H1 (cell line): ENCODE results near the gene MKX. TPM values are rescaled to one million over a fixed set of nuclear protein-coding genes. Genes with fewer than 3 reads are reported as not detected.

Experiments
- CTCF ChIA-PET: fragments of 300-600 bp; sonication (Branson Sonifier 250); formaldehyde crosslinking; loops from one replicate; lab custom pipeline; 2021; ENCODE audit not compliant: partially characterized antibody; lab: Charles Lee
- POLR2A ChIA-PET: fragments of 300-600 bp; sonication (Branson Sonifier 250); formaldehyde crosslinking; loops from one replicate; lab custom pipeline; 2021; ENCODE audit warnings: inconsistent platforms; ENCODE audit not compliant: partially characterized antibody; lab: Charles Lee
- DNase-seq, 2 experiments: peaks; one replicate each; pipeline versions ENCODE4 v3.0.0 to v3.0.0-alpha.2; 2010 to 2022; ENCODE audit warnings: low spot score in 2 of 2, low read depth in 1 of 2, mixed read lengths in 1 of 2
- FAIRE-seq: peaks from 2 replicates; lab custom pipeline; 2011; peaks lifted over from hg19 to GRCh38; lab: Jason Lieb, UNC
- H2AFZ ChIP-seq: 2 replicates; pipeline ENCODE4 v1.8.1; 2012; ENCODE audit warnings: low read length, inconsistent platforms
- H2AK5ac ChIP-seq: 2 replicates; pipeline ENCODE4 v1.6.1; 2013; ENCODE audit warnings: low read depth, low read length
- H2BK120ac ChIP-seq: replicated peaks from 2 replicates; pipeline ENCODE3; 2013; ENCODE audit warnings: low read depth, low read length, inconsistent platforms
- H2BK12ac ChIP-seq: 2 replicates; pipeline ENCODE4 v1.6.1; 2013; ENCODE audit warnings: low read depth, low read length
- H2BK15ac ChIP-seq: 2 replicates; pipeline ENCODE4 v1.6.1; 2013; ENCODE audit warnings: low read length
- H2BK20ac ChIP-seq: 2 replicates; pipeline ENCODE4 v1.6.1; 2013; ENCODE audit warnings: low read length
- H2BK5ac ChIP-seq: 2 replicates; pipeline ENCODE4 v1.6.1; 2013; ENCODE audit warnings: low read depth, low read length
- H3K14ac ChIP-seq: 2 replicates; pipeline ENCODE4 v1.6.1; 2013; ENCODE audit warnings: inconsistent platforms; ENCODE audit not compliant: insufficient read length
- H3K18ac ChIP-seq: 2 replicates; pipeline ENCODE4 v1.6.1; 2013; ENCODE audit warnings: low read length; ENCODE audit errors: extremely low read depth
- H3K23ac ChIP-seq: 2 replicates; pipeline ENCODE4 v1.6.1; 2013; ENCODE audit warnings: inconsistent platforms; ENCODE audit not compliant: insufficient read length
- H3K23me2 ChIP-seq: 2 replicates; pipeline ENCODE4 v1.6.1; 2013; ENCODE audit warnings: low read depth, low read length
- H3K27ac ChIP-seq: 2 replicates; pipeline ENCODE4 v1.6.1; 2011; ENCODE audit warnings: low read depth, low read length, inconsistent platforms
- H3K27me3 ChIP-seq, 4 experiments: replicated peaks in 1 of 4; 1 replicate in 1 of 4; 2 replicates in 3 of 4; pipeline versions ENCODE4 v1.6.1 to v1.8.1; 2011 to 2013; ENCODE audit warnings: low read length in 3 of 4, mild to moderate bottlenecking in 3 of 4, inconsistent platforms in 2 of 4, mixed read lengths in 2 of 4, moderate library complexity in 1 of 4; ENCODE audit not compliant: control insufficient read depth in 3 of 4, insufficient read depth in 3 of 4; ENCODE audit errors: extremely low read depth in 1 of 4
- H3K36me3 ChIP-seq, 4 experiments: 2 replicates each; pipeline versions ENCODE4 v1.6.1 to v1.8.1; 2011 to 2013; ENCODE audit warnings: mild to moderate bottlenecking in 4 of 4, low read length in 3 of 4, moderate library complexity in 2 of 4, control low read depth in 1 of 4, inconsistent platforms in 1 of 4; ENCODE audit not compliant: insufficient read depth in 4 of 4, control insufficient read depth in 2 of 4
- H3K4ac ChIP-seq: replicated peaks from 2 replicates; pipeline ENCODE3; 2013; ENCODE audit warnings: low read length, low read depth, mixed read lengths, inconsistent platforms; ENCODE audit not compliant: insufficient read length
- H3K4me1 ChIP-seq, 4 experiments: replicated peaks in 1 of 4; 1 replicate in 1 of 4; 2 replicates in 3 of 4; pipeline versions ENCODE4 v1.6.1 to v1.8.1; 2011 to 2013; ENCODE audit warnings: low read length in 3 of 4, inconsistent platforms in 2 of 4, mixed read lengths in 1 of 4; ENCODE audit not compliant: insufficient read depth in 4 of 4, control insufficient read depth in 3 of 4
- H3K4me2 ChIP-seq, 2 experiments: 2 replicates each; pipeline versions ENCODE4 v1.6.1 to v1.8.1; 2011 to 2013; ENCODE audit warnings: low read depth in 2 of 2, low read length in 2 of 2, control low read depth in 1 of 2, inconsistent platforms in 1 of 2, mild to moderate bottlenecking in 1 of 2; ENCODE audit not compliant: insufficient read depth in 1 of 2
- H3K4me3 ChIP-seq, 4 experiments: fragments of 200-600, 300-600 bp in 1 of 4; sonication (generic), shearing (Covaris generic), sonication (Bioruptor Twin) in 1 of 4; 2 replicates each; pipeline versions ENCODE4 v1.5.1 to v1.8.1; 2011 to 2016; ENCODE audit warnings: low read length in 4 of 4, low read depth in 3 of 4, control low read depth in 2 of 4, inconsistent platforms in 2 of 4, mild to moderate bottlenecking in 2 of 4, mixed read lengths in 1 of 4, moderate library complexity in 1 of 4; ENCODE audit not compliant: insufficient read depth in 2 of 4; ENCODE audit errors: extremely low read depth in 1 of 4
- H3K56ac ChIP-seq: replicated peaks from 2 replicates; pipeline ENCODE3; 2013; ENCODE audit warnings: low read depth, mild to moderate bottlenecking, mixed read lengths, low read length, inconsistent platforms; ENCODE audit not compliant: insufficient read length
- H3K79me1 ChIP-seq: 2 replicates; pipeline ENCODE4 v1.6.1; 2013; ENCODE audit warnings: low read depth, low read length, control low read depth
- H3K79me2 ChIP-seq, 2 experiments: 2 replicates each; pipeline versions ENCODE4 v1.6.1 to v1.8.1; 2012 to 2013; ENCODE audit warnings: low read length in 2 of 2, mild to moderate bottlenecking in 2 of 2, inconsistent platforms in 1 of 2; ENCODE audit not compliant: insufficient read depth in 2 of 2, control insufficient read depth in 1 of 2
- H3K9ac ChIP-seq, 4 experiments: replicated peaks in 1 of 4; 1 replicate in 1 of 4; 2 replicates in 3 of 4; pipeline versions ENCODE4 v1.6.1 to v1.8.1; 2011 to 2013; ENCODE audit warnings: low read depth in 3 of 4, low read length in 3 of 4, control low read depth in 2 of 4, mild to moderate bottlenecking in 2 of 4, moderate library complexity in 2 of 4, inconsistent platforms in 1 of 4; ENCODE audit errors: extremely low read depth in 1 of 4
- H3K9me3 ChIP-seq, 2 experiments: 2 replicates each; pipeline versions ENCODE4 v1.6.1 to v1.8.1; 2012 to 2013; ENCODE audit warnings: mild to moderate bottlenecking in 2 of 2, moderate library complexity in 2 of 2, control low read depth in 1 of 2, inconsistent platforms in 1 of 2, low read depth in 1 of 2, low read length in 1 of 2, mixed read lengths in 1 of 2; ENCODE audit not compliant: insufficient read depth in 2 of 2
- H4K20me1 ChIP-seq, 2 experiments: replicated peaks in 1 of 2; 2 replicates each; pipeline versions ENCODE3 to v1.8.1; 2011 to 2013; ENCODE audit warnings: inconsistent platforms in 2 of 2, low read length in 2 of 2, mild to moderate bottlenecking in 1 of 2; ENCODE audit not compliant: insufficient read depth in 2 of 2, control insufficient read depth in 1 of 2
- H4K5ac ChIP-seq: 2 replicates; pipeline ENCODE4 v1.6.1; 2013; ENCODE audit warnings: low read length, low read depth, mixed read lengths, inconsistent platforms; ENCODE audit not compliant: insufficient read length
- H4K8ac ChIP-seq: 2 replicates; pipeline ENCODE4 v1.8.0; 2013; ENCODE audit warnings: mild to moderate bottlenecking, moderate library complexity, low read length, inconsistent platforms; ENCODE audit not compliant: insufficient read depth; ENCODE audit errors: extremely low read depth
- H4K91ac ChIP-seq: replicated peaks from 2 replicates; pipeline ENCODE3; 2013; ENCODE audit warnings: low read length, mixed read lengths, inconsistent platforms; ENCODE audit not compliant: insufficient read length
- CBX5 ChIP-seq: fragments of 300-800, 300-1000 bp; sonication (generic); IDR thresholded peaks from 2 replicates; pipeline ENCODE4 v1.7.1; 2016; ENCODE audit warnings: antibody characterized with exemption, low read length, low read depth
- E2F6 ChIP-seq: IDR thresholded peaks from 2 replicates; pipeline ENCODE4 v1.6.1; 2012; ENCODE audit warnings: inconsistent platforms
- KDM4A ChIP-seq: IDR thresholded peaks from one replicate; pipeline ENCODE4 v1.7.1; 2012; ENCODE audit warnings: low read depth, mild to moderate bottlenecking, moderate library complexity, low read length, inconsistent platforms; ENCODE audit not compliant: severe bottlenecking
- POLR2A ChIP-seq, 2 experiments: IDR thresholded peaks; 1 replicate in 1 of 2; 2 replicates in 1 of 2; pipeline ENCODE4 v1.6.1; 2011; ENCODE audit warnings: low read depth in 2 of 2, low read length in 2 of 2, mild to moderate bottlenecking in 2 of 2; ENCODE audit errors: control extremely low read depth in 1 of 2
- RNF2 ChIP-seq: fragments of 200-900, 300-1000 bp; sonication (generic); IDR thresholded peaks from 2 replicates; pipeline ENCODE4 v1.7.1; 2016; ENCODE audit warnings: borderline replicate concordance, low read depth, mild to moderate bottlenecking, antibody characterized with exemption, low read length; ENCODE audit not compliant: poor library complexity, severe bottlenecking; ENCODE audit errors: missing control alignments
- RXRA ChIP-seq: IDR thresholded peaks from 2 replicates; pipeline ENCODE4 v1.6.1; 2011; ENCODE audit warnings: low read depth, mild to moderate bottlenecking, low read length, moderate library complexity; ENCODE audit not compliant: insufficient read depth
- SIN3A ChIP-seq, 2 experiments: IDR thresholded peaks in 1 of 2; conservative IDR thresholded peaks in 1 of 2; 2 replicates each; pipeline ENCODE4 v1.6.1; 2011 to 2012; ENCODE audit warnings: low read length in 2 of 2, improper control_type of control experiment in 1 of 2, low read depth in 1 of 2, mild to moderate bottlenecking in 1 of 2
- SIRT6 ChIP-seq: IDR thresholded peaks from one replicate; pipeline ENCODE4 v1.7.1; 2012; ENCODE audit warnings: low read length, inconsistent platforms
- TAF7 ChIP-seq: optimal IDR thresholded peaks from 2 replicates; pipeline ENCODE3; 2011; ENCODE audit warnings: low read depth, mild to moderate bottlenecking, inconsistent platforms, low read length, moderate library complexity, borderline replicate concordance
- TEAD4 ChIP-seq: IDR thresholded peaks from 2 replicates; pipeline ENCODE4 v1.6.1; 2012; ENCODE audit warnings: low read depth, low read length, inconsistent platforms, mixed read lengths
- ZNF274 ChIP-seq: IDR thresholded peaks from 2 replicates; pipeline ENCODE4 v1.7.0; 2012; ENCODE audit warnings: low read length, borderline replicate concordance; ENCODE audit errors: extremely low read depth
- WGBS, 2 experiments: shearing (Covaris generic) in 1 of 2; methylation state at CpG; one replicate each; pipeline versions ENCODE4 v1.1.6 to v1.1.7; 2013 to 2015; ENCODE audit warnings: low lambda C conversion rate in 2 of 2, mixed read lengths in 2 of 2, inconsistent platforms in 1 of 2, low coverage in 1 of 2, missing lambda C conversion rate in 1 of 2; ENCODE audit not compliant: insufficient replicate concordance in 2 of 2, insufficient coverage in 1 of 2, insufficient read length in 1 of 2; ENCODE audit errors: extremely low coverage in 1 of 2, missing lambda C conversion rate in 1 of 2; 5-methylcytosine and 5-hydroxymethylcytosine counted together
- polyA plus RNA-seq, 7 experiments: library from polyadenylated mRNA; depleted of rRNA in 3 of 7; stranded (reverse) in 5 of 7; unstranded in 2 of 7; fragments of >200 nt in 5 of 7; fragments of 200-250 nt in 2 of 7; gene quantifications; 1 replicate in 5 of 7; 2 replicates in 1 of 7; 4 replicates in 1 of 7; pipeline versions ENCODE4 v1.2.1 to v1.2.3, GENCODE V29; 2011 to 2013; ENCODE audit warnings: missing spikeins in 2 of 7, mixed read lengths in 2 of 7
- total RNA-seq: library from RNA; stranded (reverse); fragmentation: NEBNext Ultra II Directional; extraction: Animal tissue kit (Norgen Biotek cat#: 25700); gene quantifications from 2 replicates; pipeline ENCODE4 v1.2.1, GENCODE V29; 2021

MKX gene
- total and polyA plus RNA-seq, 2 of the 8 experiments (the other 6 are each of a cell fraction or from before 2014, with no cell fraction given): 0.21 to 1.3 TPM

DNA sequence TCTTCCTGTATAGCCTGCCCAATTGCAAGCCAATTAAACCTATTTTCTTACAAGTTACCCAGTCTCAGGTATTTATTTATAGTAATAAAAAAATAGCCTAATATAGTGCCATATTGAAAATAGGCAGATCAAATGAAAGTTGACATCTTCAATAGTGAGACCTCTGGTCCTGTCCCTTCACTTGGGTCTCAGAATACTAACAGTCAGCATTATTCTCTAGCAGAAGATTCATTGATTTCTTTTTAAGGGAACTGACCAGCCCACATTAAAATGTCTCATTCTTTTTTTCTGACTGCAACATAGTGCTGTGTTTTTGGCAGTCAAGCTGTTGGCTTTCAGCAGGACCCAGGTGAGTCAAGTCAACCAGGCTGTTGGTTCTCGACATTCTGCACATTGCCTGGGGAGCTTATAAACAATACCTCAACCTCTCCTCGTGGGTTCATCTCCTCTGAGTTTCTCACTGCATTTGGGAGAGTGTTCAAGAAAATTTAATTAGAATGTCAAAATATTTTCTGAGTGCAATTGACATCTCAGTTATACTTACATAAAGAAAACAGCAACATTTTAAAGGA, 109.8 kb downstream of the MKX start:
- Histone ChIP-seq H2BK120ac (no peak overlapping the region), H2AFZ (no peak overlapping the region), H4K91ac (no peak overlapping the region), H4K8ac (no peak overlapping the region), H4K20me1 (no peaks in the 10 kb centered on the region), H3K56ac (no peak overlapping the region), H3K14ac (no peak overlapping the region), H3K27me3 (no peaks in the 10 kb centered on the region), H3K9me3 (no peaks in the 10 kb centered on the region), H2BK5ac (no peak overlapping the region), H4K5ac (no peak overlapping the region), H2BK20ac (no peak overlapping the region), H3K4ac (no peak overlapping the region), H3K9ac (no peak overlapping the region), H2AK5ac (no peak overlapping the region), H3K79me1 (no peaks in the 10 kb centered on the region), H3K36me3 (no peaks in the 10 kb centered on the region), H3K4me3 (no peak overlapping the region), H2BK12ac (no peak overlapping the region), H3K4me1 (no peaks in the 10 kb centered on the region), H3K4me2 (no peak overlapping the region), H3K23ac (no peak overlapping the region), H3K23me2 (no peaks in the 10 kb centered on the region), H2BK15ac (no peak overlapping the region), H3K79me2 (no peaks in the 10 kb centered on the region), H3K18ac (no peak overlapping the region), H3K27ac (no peak overlapping the region)
- DNase-seq (no peak), FAIRE-seq (no peak)
- CTCF ChIA-PET: interaction anchor here (1.0 kb wide), 1 partner anchor 12 kb away, joined by 3 read pairs; no protein-coding TSS in a partner anchor
- POLR2A ChIA-PET: no interaction called here
- 88% methylated on average over 2 of the region's 2 CpGs; no CpG with 5 or more reads in 1 of the 2 experiments for WGBS, 2 experiments
- no peak for TF ChIP-seq RNF2
- TF ChIP-seq CBX5: no peak
- TF ChIP-seq TAF7: no peak
- no peak for TF ChIP-seq ZNF274
- TF ChIP-seq RXRA: no peak
- no peak for TF ChIP-seq SIN3A (conservative IDR thresholded peaks at IDR 0.05 in 1 of 2, IDR thresholded peaks at IDR 0.05 in 1 of 2; ENCODE audit: low read depth in 1 of 2, low read length in 2 of 2)
- no peak for TF ChIP-seq TEAD4
- TF ChIP-seq E2F6: no peak
- TF ChIP-seq POLR2A (IDR thresholded peaks at IDR 0.05; ENCODE audit: control extremely low read depth in 1 of 2, low read depth in 2 of 2, low read length in 2 of 2): no peak
- TF ChIP-seq KDM4A: no peak
- TF ChIP-seq SIRT6: no peak
